Activated naive CD4-positive, alpha-beta T cell treated with anti-CD3 and anti-CD28 coated beads, Interleukin-2, amount 50 U/mL, for 72 hours (primary cell): Measurements from ENCODE around the gene NRARP. TPM values are rescaled to one million over a fixed set of nuclear protein-coding genes. Genes with fewer than 3 reads are reported as not detected.

ENCODE experiments used
- ATAC-seq, 2 donors: fragments of 150-1000 bp; cut with Tn5 transposase; 2 replicates each; pipeline ENCODE4 v1.10.0; 2021; ENCODE audit warnings: mild to moderate bottlenecking in 2 of 2, moderate library complexity in 2 of 2
- DNase-seq, 2 donors: peaks; one replicate each; pipeline ENCODE4 v3.0.0; 2021 to 2022; ENCODE audit warnings: low spot score in 2 of 2
- H3K27ac Mint-ChIP-seq, 2 donors: one replicate each; pipeline ENCODE4 v1.8.0; 2022; ENCODE audit warnings: mild to moderate bottlenecking in 2 of 2, mixed read lengths in 2 of 2
- H3K36me3 Mint-ChIP-seq, 2 donors: one replicate each; pipeline ENCODE4 v1.8.0; 2022; ENCODE audit warnings: mixed read lengths in 2 of 2
- H3K9me3 Mint-ChIP-seq, 2 donors: one replicate each; pipeline ENCODE4 v1.8.0; 2022; ENCODE audit warnings: mixed read lengths in 2 of 2
- total RNA-seq, 2 donors: library from RNA; stranded (reverse); gene quantifications; one replicate each; pipeline ENCODE4 v1.2.3, GENCODE V29; 2022

NRARP gene
- total RNA-seq, 2 donors from 2014 or later, result 0.61 to 3.1 TPM

DNA sequence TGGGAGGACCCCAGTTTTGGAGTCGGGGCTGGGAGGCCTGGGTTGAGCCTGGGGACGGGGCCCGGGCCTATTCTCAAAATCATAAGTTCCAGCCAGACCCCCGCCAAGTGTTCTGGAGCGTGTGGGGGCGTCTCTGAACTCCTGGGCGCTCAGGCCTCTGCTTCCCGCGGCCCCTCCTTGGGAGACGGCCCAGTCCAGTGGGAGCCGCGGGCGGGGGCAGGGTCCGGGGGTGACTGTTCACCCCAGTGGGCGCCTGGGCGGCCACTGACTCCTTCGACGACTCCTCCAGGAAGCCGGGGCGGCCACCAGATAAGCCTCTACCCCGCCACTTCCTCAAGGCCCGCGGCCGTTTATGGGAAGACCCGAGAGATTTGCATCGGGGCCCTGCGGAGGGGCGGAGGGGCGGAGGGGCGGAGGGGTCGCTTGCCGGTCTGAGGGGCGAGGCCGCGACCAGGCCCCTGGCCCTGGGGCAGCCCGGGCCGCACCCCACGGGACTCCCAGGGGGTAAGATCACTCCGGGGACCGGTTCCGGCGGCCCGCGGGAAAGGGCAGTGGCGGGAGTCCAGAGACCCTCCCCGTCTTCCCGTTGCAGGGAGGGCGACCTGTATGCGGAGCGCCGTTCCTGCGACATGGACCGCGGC, 23.9 kb downstream of the NRARP start:
- DNase-seq (no peak), ATAC-seq (peak; percentile 6 to 9)
- H3K36me3 Mint-ChIP-seq, result no peaks in the 10 kb centered on the region
- H3K27ac Mint-ChIP-seq, result peak overlapping the region; percentile 53 to 65
- H3K9me3 Mint-ChIP-seq, result no peaks in the 10 kb centered on the region

DNA sequence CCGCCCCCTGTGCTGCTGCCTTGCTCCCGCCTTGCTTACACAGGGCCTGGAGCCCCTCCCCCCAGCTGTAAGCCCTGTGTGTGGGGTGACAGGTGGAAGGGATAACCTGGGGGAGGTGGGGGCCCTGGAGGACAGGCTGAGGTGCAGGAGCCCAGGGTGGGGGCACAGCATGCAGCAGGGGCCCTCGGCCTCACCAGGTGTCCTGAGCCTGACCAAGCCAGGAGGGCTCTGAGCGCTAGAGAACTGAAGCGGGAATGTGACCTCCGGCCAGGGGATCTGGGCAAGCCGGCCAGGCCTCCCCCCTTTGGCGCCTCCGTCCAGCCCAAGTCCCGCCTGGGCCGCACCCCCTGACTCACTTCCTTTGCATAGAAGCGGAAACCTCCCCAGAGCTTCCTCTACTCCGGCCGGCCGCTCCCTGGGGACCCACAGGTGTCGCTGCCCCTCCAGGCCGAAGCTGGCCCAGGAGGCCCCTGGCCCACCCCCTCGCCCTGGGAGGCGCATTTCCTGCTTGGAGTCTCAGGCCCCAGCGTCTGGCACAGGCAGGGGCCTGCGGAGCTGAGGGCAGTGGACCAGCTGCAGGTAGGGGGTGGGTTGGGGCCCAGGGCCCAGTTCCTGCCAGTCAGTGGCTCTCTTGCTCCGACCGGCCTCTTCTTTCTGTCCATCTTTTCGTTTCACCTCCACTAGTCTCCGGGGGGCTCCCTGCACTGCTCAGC, 24.6 kb downstream of the NRARP start, which contains the start of gene TOR4A:
TSS of gene TOR4A (plus strand) at position 398 of the 713 bp plus-strand sequence. CDS start 964 bp downstream, outside the sequence.
- Mint-ChIP-seq H3K27ac (peak within 1 kb of the TSS; percentile 65 to 70), H3K36me3 (no peaks in the 10 kb centered on the region), H3K9me3 (no peaks in the 10 kb centered on the region)
- DNase-seq, result peak in 1 of 2 donors; percentile 54
- peak; percentile 71 to 93 for ATAC-seq

DNA sequence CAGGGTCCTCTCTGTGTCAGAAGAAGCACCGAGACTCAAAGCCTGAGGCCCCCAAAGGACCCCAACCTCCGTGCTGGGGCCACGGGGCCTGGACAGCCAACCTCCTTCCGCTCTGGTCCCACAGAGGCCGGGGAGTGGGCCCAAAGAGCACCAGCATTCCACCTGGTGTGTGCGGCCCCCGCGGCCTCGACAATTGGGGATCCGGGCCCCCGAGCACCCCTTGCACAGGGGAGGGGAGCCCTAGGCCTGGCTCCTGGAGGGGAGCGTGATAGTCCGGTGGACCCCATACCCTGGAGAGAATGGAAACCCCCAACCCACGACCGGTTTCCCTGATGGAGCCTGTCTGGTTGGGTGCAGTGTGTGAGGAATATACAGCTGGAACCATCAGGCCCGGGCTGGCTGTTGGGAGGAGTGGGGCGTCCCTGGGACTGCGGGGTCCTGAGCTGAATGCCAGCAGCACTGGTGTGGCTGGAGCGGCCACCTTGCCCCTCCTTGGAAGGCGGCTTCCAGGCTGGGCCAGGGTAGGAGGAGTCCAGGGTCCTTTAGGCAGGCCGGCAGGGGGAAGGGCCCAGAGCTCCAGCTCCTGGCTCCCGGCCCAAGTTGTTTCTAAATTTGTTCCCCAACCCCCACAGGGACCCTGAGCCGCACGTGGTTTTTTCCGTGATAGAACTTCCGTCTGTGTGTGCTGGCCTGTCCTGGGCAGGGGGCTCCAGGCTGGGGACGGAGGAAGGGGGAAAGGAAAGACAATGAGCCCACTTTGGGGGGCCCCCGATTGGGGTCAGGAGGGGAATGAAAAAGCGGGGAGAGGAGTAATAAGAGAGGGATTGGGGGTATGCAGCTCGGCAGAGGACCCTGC, 25.4 kb downstream of the NRARP start:
- DNase-seq (no peak), ATAC-seq (no peak)
- no peaks in the 10 kb centered on the region for H3K36me3 Mint-ChIP-seq
- H3K9me3 Mint-ChIP-seq, result no peaks in the 10 kb centered on the region
- peak overlapping the region; percentile 29 to 70 for H3K27ac Mint-ChIP-seq

DNA sequence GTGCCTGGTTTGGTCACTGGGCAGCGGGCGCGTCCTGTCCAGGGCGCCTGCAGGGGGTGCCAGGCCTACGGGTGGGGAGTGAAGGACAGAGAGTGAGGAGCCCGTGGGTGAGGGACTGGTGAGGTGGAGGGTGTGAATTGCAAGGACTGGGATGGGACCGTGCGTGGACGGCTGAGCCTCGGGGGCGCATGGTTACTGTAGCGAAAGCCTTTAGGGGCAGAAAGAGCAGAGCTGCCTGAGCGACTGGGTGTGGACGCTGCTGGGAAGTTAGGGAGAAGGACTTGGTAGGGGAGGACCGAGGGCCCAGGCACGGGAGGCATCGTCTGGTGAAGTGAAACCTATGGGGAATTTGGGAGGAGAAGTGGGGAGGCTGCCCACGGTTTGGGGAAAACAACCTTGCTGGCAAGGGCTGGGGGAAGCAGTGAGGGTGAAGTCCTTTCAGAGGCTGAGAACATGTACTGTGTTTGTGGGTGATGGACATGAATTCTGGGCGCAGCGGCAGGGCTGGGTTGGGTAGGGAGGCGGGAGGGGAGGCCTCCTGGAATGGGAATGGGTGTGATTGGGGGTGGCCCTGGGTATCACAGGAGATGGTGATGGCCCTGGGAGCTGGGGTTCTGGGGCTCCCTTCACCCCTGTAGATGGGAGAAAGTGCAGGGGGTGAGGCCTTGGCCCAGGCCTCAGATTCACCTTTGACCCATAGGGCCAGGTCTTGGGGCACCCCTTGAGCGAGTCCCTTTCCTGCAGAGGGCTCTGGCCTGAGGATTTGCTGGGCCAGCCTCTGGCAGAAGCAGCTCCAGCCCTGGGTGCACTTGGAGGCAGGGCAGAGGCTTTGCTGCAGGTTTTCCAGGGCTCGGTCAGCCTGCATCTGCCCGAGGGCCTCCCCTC, 26.2 kb downstream of the NRARP start:
- ATAC-seq (no peak), DNase-seq (no peak)
- H3K9me3 Mint-ChIP-seq, result no peaks in the 10 kb centered on the region
- peak overlapping the region in 1 of 2 donors; percentile 37 for H3K27ac Mint-ChIP-seq
- H3K36me3 Mint-ChIP-seq, result no peaks in the 10 kb centered on the region

DNA sequence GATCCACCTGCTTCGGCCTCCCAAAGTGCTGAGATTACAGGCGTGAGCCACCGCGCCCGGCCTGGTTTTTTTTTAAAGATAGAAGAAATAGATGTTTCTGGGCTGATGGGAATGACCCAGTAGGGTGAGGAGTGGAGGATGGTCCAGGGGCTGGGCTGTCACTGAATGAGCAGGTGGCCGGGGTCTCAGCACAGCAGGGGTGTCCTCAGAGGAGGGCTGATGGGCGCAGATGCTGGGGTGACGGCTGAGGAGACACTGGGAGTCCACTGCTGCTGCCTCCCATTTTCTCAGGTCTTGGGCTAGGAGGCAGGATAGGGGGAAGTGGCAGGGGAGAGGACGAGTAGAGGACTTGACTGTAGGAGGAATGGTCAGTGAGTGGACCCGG, 26.9 kb downstream of the NRARP start:
- Mint-ChIP-seq H3K36me3 (no peaks in the 10 kb centered on the region), H3K9me3 (no peaks in the 10 kb centered on the region), H3K27ac (peak overlapping the region in 1 of 2 donors; percentile 37)
- DNase-seq (no peak), ATAC-seq (no peak)

DNA sequence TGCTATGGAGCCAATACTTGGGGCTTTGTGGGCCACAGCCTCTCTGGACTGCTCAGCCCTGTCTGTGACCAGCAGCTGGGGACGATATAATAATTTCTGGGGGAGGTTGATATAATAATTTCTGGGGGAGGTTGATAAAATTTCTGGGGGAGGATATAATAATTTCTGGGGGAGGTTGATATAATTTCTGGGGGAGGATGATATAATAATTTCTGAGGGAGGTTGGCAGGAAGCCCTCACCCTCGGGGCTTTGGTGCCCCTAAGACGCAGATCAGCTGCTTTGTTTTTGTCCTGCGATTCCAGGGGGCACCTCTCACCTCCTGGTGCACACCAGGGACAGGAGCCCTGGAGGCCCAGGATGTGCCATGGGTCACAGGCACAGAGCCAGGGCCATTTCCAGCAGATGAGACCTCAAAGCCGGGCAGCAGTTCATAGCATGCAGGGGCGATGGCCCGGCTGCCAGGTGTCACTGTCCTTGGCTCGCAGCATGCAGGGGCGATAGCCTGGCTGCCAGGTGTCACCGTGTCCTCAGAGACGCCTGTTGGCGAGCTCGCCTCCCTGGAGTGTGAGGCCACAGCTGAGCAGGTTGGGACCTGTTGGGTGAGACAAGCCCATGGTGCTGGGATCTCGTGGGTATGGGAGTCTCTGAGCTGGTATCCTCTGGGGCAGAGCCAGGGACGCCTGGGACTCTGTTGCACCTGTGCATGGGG, 28.3 kb downstream of the NRARP start:
- DNase-seq (no peak), ATAC-seq (no peak)
- peaks cover 0 to 9% of the 10 kb centered on the region in 2 donors for H3K36me3 Mint-ChIP-seq
- H3K27ac Mint-ChIP-seq, result no peak overlapping the region
- no peaks in the 10 kb centered on the region for H3K9me3 Mint-ChIP-seq

DNA sequence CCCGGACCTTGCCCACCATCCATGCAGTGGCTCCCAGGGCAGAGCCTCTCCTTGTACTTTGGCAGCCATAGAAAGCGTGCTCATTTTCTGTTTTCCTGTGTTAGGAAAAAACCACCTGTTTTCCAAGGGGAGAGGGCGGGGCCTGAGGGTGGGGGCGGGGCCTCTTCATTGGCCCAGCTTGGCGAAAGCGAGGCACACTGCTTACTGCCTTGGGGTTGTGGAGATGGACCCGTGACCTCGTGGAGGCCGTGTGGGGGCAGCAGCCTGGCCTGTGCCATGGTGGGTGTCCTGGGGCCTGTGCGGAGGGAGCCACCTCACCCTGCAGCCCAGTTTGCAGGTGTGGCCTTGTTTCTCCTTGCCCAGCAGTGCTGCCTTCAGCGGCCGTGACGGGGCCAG, 29.0 kb downstream of the NRARP start:
- no peak for ATAC-seq
- Mint-ChIP-seq H3K27ac (no peak overlapping the region), H3K9me3 (no peaks in the 10 kb centered on the region), H3K36me3 (peaks cover 0 to 14% of the 10 kb centered on the region in 2 donors)
- no peak for DNase-seq

DNA sequence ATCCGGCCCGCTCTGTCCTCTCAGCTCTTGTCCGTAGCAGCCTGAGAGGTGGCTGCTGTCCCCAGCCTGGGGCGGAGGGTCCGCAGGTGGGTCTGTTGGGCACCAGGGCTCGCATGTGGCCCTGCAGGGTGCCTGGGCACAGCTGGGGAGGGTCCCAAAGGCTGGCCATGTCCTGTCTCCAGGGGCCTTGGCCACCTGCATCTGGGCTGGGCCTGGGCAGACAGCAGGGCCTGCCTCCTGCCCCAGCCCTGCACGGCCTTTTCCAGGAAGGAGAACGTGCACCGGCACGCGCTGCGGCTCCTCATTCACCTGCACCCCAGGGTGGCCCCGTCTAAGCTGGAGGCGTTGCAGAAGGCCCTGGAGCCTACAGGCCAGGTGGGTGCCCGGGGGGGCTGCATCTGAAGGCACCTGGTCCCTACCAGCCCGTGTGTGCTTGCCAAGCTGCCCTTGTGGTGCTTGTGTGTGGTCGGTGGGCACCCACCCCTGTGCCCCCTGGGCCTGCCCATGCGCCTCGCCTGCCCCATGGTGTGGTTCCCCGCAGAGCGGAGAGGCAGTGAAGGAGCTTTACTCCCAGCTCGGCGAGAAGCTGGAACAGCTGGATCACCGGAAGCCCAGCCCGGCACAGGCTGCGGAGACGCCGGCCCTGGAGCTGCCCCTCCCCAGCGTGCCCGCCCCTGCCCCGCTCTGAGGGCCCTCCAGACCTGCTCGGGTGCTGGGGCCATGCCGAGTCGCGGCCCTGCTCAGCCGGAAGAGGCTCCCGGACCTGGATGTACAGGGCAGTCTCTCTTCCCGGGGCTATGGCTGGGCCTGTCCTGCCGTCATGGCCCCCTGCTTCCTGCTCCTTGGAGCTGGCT, 29.6 kb downstream of the NRARP start:
- Mint-ChIP-seq H3K27ac (no peak overlapping the region), H3K9me3 (no peaks in the 10 kb centered on the region), H3K36me3 (peaks cover 0 to 14% of the 10 kb centered on the region in 2 donors)
- ATAC-seq (no peak), DNase-seq (no peak)

DNA sequence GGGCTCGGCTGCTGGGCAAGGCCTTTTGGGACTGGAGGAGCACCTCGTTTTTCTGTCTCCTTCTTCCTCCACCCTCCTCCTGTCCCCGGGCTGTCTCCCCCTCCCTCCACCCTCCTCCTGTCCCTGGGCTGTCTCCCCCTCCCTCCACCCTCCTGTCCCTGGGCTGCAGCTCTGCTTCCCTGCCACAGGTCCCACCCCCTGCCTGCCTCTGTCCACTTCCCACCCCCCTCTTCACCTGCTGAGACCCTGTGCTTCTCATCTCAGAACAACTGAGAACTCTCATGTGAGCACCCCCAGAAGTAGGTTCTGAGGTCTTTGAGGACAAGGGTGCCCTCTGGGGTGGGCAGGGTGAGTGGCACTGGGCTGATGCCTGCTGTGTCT, 30.4 kb downstream of the NRARP start:
- Mint-ChIP-seq H3K36me3 (peaks cover 0 to 14% of the 10 kb centered on the region in 2 donors), H3K27ac (no peak overlapping the region), H3K9me3 (no peaks in the 10 kb centered on the region)
- DNase-seq (no peak), ATAC-seq (peak in 1 of 2 donors; percentile 4)

DNA sequence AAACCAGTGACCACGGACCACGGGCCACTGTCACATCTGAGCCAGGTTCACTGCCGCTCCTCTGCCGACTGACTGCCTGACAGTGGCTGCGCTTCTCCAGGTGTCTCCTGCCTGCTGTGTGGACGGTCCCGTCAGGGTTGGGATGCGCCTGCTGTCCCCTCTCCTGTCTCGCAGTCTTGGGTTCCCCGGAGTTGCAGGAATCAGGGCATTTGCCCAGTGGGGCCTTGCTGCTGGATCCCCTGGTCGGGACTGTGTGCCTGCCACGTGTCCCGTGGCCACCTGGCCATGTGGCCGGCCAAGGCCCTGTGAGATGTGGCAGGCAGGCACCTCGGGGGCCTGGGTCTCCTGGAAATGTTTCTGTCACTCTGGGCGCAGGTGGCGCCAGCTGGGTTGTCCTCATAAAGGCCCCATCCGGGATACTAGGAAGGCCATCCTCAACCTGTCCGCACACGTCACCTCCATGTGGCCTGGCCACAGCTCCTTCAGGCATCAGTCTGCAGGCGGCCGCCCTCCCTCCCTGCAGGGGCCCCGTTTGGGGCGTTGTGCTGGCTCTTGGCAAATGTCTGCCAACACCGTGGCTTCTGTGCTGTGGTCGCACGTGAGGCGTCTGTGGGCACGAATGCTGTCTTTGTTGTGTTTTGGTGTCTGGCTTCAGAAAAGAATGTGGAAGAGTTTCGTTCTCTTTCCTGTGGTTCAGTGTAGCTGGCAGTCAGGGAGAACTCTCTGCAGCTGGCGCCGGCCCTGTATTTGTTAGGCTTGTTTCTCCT, 31.0 kb downstream of the NRARP start:
- ATAC-seq, result peak; percentile 33 to 38
- peaks cover 0 to 14% of the 10 kb centered on the region in 2 donors for H3K36me3 Mint-ChIP-seq
- no peak for DNase-seq
- H3K9me3 Mint-ChIP-seq, result no peaks in the 10 kb centered on the region
- no peak overlapping the region for H3K27ac Mint-ChIP-seq

DNA sequence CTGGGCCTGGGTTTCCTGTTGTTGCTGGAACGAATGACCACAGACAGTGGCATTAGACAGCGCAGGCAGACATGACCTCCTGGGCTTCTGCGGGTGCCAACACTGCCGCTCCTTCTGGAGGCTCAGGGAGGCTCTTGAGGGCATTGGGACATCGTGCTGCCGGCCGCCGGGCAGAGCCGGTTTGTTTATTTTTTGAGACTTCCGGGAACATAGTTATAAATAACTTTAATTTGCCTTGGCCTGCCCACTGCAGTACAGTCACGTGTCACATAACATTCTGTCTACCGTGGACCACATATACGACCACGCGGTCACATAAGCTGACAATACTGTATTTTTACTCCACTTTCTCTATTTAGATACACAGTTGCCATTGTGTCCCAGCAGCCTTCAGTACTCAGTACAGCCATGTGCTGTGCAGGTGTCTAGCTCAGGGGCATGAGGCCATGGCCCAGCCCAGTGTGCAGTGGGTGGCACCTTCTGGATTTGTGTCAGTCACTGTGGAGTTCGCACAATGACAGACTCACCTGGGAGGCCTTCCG, 32.8 kb downstream of the NRARP start:
- ATAC-seq, result no peak
- Mint-ChIP-seq H3K36me3 (peaks cover 0 to 14% of the 10 kb centered on the region in 2 donors), H3K9me3 (no peaks in the 10 kb centered on the region), H3K27ac (no peak overlapping the region)
- DNase-seq, result no peak

DNA sequence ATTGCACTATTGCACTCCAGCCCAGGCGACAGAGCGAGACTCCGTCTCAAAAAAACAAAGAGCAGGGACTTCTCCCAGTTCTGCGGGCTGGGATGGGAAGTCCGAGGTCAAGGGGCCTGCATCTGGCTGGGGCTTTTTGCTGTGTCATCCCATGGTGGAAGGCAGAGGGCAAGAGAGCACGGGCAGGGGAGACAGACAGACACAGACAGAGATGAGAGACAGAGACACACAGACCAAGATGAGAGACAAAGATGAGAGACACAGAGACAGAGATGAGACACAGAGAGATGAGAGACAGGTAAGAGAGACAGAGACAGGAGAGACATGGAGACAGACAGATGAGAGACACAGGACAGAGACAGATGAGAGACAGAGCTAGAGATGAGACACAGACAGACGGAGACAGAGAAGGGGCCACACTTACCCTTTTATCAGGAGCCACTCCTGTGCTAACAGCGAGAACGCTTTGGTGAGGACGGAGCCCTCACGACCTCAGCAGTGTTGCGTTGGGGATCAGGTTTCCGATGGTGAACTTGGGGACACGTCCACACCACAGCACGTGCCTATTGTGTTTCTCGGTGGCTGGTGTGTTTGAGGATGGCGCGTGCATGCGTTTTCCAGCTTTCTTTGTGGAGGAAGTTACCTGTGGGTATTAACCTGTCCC, 33.4 kb downstream of the NRARP start:
- Mint-ChIP-seq H3K36me3 (peaks cover 0 to 14% of the 10 kb centered on the region in 2 donors), H3K27ac (peak overlapping the region in 1 of 2 donors; percentile 1), H3K9me3 (no peaks in the 10 kb centered on the region)
- DNase-seq (no peak), ATAC-seq (no peak)

DNA sequence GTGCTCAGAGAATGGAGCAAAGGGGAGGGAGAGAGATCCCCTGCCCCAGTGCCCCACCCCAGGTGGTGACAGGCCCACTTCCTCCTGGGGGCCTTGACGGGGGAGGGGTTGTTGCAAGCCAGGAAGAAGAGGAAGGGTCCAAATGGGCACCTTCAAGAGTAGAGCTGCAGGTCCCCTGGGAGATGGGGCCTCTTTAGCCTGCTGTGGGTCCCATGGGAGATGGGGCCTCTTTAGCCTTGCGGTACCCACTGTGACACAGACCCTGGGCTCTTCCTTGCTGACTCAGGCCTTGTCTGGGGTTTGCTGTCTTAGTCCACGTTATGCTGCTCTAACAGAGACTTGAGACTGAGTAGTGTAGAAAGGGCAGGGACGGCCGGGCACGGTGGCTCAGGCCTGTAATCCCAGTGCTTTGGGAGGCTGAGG, 34.1 kb downstream of the NRARP start:
- no peak for DNase-seq
- H3K9me3 Mint-ChIP-seq, result no peaks in the 10 kb centered on the region
- peaks cover 0 to 14% of the 10 kb centered on the region in 2 donors for H3K36me3 Mint-ChIP-seq
- no peak overlapping the region for H3K27ac Mint-ChIP-seq
- ATAC-seq, result no peak
